ENCODE results near the gene ARHGAP20.

The ARHGAP20 gene

DNA sequence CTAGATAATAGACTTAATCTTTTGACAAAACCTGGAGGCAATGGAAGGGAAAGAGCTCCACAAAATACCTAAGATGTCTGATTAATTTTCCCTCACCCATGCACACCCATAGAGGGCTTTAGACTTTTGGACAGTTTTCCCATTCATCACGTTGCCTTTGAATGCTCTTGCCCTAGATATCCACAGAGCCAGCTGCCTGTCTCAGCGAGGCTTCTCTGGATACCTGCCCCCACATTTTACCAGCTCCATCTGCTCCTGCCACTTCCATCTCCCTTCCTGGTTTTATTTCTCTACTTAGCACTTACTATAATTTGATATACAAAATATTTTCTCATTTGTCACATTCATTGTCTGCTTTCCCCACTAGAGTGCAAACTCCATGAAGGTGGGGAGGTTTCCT, 145.7 kb downstream of the ARHGAP20 start:
- H3K27me3 ChIP-seq (ENCODE audit: insufficient read depth, low read depth): no peaks in the 10 kb centered on the region
- no peaks in the 10 kb centered on the region for H3K79me2 ChIP-seq (ENCODE audit: insufficient read depth, low read depth)
- TF ChIP-seq CTCF (conservative IDR thresholded peaks at IDR 0.05; ENCODE audit: low read depth, low read length): no peak
- no peaks in the 10 kb centered on the region for H3K4me1 ChIP-seq (ENCODE audit: low read depth, poor library complexity, severe bottlenecking)
- no peak overlapping the region for H3K27ac ChIP-seq
- no peak overlapping the region for H3K4me3 ChIP-seq (IDR thresholded peaks at IDR 0.05; ENCODE audit: insufficient read depth, low read depth, low read length)
- H3K4me2 ChIP-seq: no peak overlapping the region
- H2AFZ ChIP-seq (ENCODE audit: low read depth): no peak overlapping the region
- no peak overlapping the region for H3K9ac ChIP-seq
- no peaks in the 10 kb centered on the region for H4K20me1 ChIP-seq (ENCODE audit: insufficient read depth)
- H3K36me3 ChIP-seq (ENCODE audit: insufficient read depth): no peaks in the 10 kb centered on the region

GRCh38 chr11:110565357-110566336, 146.6 kb downstream of the ARHGAP20 start:
- Histone ChIP-seq H2AFZ (ENCODE audit: low read depth) (no peak overlapping the region), H4K20me1 (ENCODE audit: insufficient read depth) (no peaks in the 10 kb centered on the region), H3K36me3 (ENCODE audit: insufficient read depth) (no peaks in the 10 kb centered on the region), H3K27me3 (ENCODE audit: insufficient read depth, low read depth) (no peaks in the 10 kb centered on the region), H3K4me1 (ENCODE audit: low read depth, poor library complexity, severe bottlenecking) (no peaks in the 10 kb centered on the region), H3K4me3 (IDR thresholded peaks at IDR 0.05; ENCODE audit: insufficient read depth, low read depth, low read length) (no peak overlapping the region), H3K27ac (no peak overlapping the region), H3K4me2 (no peak overlapping the region), H3K79me2 (ENCODE audit: insufficient read depth, low read depth) (no peaks in the 10 kb centered on the region), H3K9ac (no peak overlapping the region)
- no peak for TF ChIP-seq CTCF (conservative IDR thresholded peaks at IDR 0.05; ENCODE audit: low read depth, low read length)

DNA sequence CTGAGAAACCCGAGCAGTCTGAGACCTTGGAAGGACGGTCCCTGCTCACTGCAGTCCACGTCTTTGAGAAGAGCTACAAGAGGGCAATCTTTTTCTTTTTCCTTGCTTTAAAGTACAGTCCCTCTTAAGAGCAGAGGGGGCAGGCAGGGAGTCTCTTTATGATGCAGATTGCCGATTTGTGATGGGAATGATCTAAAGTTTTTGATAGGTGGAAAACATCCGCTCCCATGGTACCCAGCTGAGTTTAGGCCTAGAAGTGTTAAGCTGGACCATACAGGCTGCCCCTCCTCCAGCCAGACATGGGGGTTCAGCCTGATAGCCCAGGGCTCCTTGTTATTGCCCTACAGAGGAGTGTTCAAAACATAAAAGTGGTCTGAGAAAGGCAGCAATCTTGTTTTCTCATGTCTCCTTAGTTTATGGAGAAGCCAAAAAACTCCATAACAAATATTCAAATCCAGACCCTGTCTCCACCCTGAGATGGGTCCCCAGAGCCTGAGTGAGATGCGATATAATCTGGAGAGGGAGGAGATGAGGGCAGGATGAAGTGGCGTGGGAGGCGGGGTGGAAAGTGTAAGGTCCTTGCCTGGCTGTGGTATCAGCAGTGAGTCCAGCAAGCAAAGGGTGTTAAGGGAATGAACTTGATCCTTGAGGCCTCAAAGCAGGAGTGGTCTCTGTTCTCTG, 147.4 kb downstream of the ARHGAP20 start:
- no peaks in the 10 kb centered on the region for H3K4me1 ChIP-seq (ENCODE audit: low read depth, poor library complexity, severe bottlenecking)
- no peaks in the 10 kb centered on the region for H3K36me3 ChIP-seq (ENCODE audit: insufficient read depth)
- no peak overlapping the region for H3K27ac ChIP-seq
- H3K79me2 ChIP-seq (ENCODE audit: insufficient read depth, low read depth): no peaks in the 10 kb centered on the region
- H3K9ac ChIP-seq: no peak overlapping the region
- H4K20me1 ChIP-seq (ENCODE audit: insufficient read depth): no peaks in the 10 kb centered on the region
- no peaks in the 10 kb centered on the region for H3K27me3 ChIP-seq (ENCODE audit: insufficient read depth, low read depth)
- no peak overlapping the region for H3K4me3 ChIP-seq (IDR thresholded peaks at IDR 0.05; ENCODE audit: insufficient read depth, low read depth, low read length)
- no peak for TF ChIP-seq CTCF (conservative IDR thresholded peaks at IDR 0.05; ENCODE audit: low read depth, low read length)
- no peak overlapping the region for H3K4me2 ChIP-seq
- no peak overlapping the region for H2AFZ ChIP-seq (ENCODE audit: low read depth)

DNA sequence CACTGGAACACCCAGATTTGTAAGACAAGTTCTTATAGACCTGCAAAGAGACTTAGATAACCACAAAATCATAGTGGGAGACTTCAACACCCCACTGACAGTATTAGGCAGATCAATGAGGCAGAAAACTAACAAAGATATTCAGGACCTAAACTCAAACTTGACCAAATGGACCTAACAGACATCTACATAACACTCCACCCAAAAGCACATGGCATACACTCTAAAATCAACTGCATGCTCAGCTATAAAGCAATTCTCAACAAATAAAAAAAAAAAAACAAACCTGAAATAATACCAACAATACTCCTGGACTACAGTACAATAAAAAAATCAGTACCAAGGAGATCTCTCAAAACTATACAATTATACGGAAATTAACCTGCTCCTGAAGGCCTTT, 167.5 kb downstream of the ARHGAP20 start:
- TF ChIP-seq CTCF (conservative IDR thresholded peaks at IDR 0.05; ENCODE audit: low read depth, low read length): no peak
- H3K27ac ChIP-seq: no peak overlapping the region

More for the DNA sequence above, 167.5 kb downstream of the ARHGAP20 start:
- Histone ChIP-seq H3K4me2 (no peak overlapping the region), H3K4me3 (IDR thresholded peaks at IDR 0.05; ENCODE audit: insufficient read depth, low read depth, low read length) (no peak overlapping the region), H3K9ac (no peak overlapping the region), H4K20me1 (ENCODE audit: insufficient read depth) (no peaks in the 10 kb centered on the region), H2AFZ (ENCODE audit: low read depth) (no peak overlapping the region), H3K79me2 (ENCODE audit: insufficient read depth, low read depth) (no peaks in the 10 kb centered on the region), H3K4me1 (ENCODE audit: low read depth, poor library complexity, severe bottlenecking) (no peaks in the 10 kb centered on the region), H3K36me3 (ENCODE audit: insufficient read depth) (no peaks in the 10 kb centered on the region), H3K27me3 (ENCODE audit: insufficient read depth, low read depth) (no peaks in the 10 kb centered on the region)
